ENCODE measurements around the gene TRAPPC8.

The TRAPPC8 gene

GRCh38 chr18:31791817-31792579, 150.9 kb downstream of the TRAPPC8 start:
- DNase-seq (ENCODE audit: low spot score): no peak

DNA sequence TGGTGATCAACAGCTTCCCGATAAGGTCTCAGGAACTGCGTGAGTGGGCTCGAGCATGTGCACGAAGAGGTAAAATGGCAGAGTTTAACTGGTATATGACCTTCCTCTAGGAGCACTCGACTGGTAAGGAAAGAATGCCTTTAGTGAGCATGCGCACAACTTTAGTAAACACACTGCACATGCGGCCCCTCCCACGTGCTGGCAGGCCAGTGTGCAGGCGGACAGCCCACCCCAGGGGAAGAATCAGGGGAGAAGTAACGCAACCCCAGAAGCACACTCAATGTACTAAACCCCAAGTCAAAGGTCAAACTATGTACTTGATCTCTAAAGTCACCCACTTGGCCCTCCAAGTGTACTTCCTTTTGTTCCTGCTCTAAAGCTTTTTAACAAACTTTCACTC, 153.5 kb downstream of the TRAPPC8 start:
- no peak for DNase-seq (ENCODE audit: low spot score)

GRCh38 chr18:31783059-31783458, 159.9 kb downstream of the TRAPPC8 start:
- DNase-seq (ENCODE audit: low spot score): no peak

Measured in activated CD4-positive, alpha-beta T cell treated with anti-CD3 and anti-CD28 coated beads, Interleukin-2, Interleukin-4, amounts not matched to agents 100 ng/mL and 50 ng/mL, durations not matched to agents 16 hours and 8 hours (primary cell).